ENCODE data around the gene SLC17A9.

Gene SLC17A9
- 15.4 to 22.7 reads per million in 2 donors for total RNA-seq

- DNase-seq, result peak; percentile 55
Measured at GRCh38 chr20:62952373-62952967, at the start of gene SLC17A9. SLC17A9 (plus strand) TSS chr20:62952709; CDS start chr20:62952831, 122 bp downstream.

- DNase-seq, result no peak
Measured at GRCh38 chr20:62902926-62903615, 49.4 kb upstream of the SLC17A9 start.

DNA sequence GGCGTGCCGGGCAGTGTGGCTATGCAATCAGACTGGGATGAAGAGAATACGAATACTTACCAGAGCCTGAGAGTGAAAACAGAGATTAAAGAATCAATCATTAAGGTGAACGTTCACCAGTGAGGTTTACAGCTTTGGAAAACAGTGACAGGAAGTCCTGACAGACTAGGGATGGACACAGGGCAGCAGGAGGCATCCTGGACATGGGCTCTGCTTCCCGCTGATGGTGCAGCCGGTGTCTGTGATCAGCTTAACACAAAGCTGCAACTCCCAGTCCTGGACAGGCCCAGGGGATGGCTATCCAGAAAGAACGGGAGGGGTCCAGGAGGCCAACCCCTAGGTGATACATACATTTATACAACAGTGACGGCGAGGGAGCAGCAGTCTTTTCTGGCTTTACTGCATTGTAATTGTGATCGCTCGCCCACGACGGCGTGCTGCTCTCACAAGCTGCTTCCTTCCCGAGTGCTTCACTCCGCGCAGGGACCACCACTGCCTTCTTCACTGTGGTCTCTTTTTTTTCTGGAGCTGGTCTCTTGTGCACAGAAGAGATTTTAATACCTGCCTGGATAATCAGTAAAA is 46.9 kb upstream of the SLC17A9 start:
- DNase-seq, result no peak

DNA sequence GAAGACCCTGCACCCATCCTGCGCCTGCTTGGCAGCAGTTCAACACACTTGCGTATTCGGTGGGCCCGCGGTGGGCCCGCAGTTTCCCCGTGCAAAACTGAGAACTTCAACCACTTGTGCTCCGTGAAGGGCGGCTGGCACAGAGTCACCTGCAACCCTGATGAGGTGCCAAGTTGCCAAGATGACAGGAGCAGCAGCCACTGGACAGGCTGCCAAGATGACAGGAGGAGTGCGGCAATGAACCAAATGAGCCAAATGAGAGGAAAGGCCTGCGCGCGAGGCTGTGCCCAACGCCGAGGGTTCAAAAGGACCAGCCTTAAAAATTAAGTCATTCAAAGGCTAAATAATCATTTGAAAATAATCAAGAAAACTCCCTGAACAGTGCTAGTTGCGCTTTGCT is 46.3 kb upstream of the SLC17A9 start:
- no peak for DNase-seq

- DNase-seq, result no peak
Measured at GRCh38 chr20:62906647-62907375, 45.7 kb upstream of the SLC17A9 start.

DNA sequence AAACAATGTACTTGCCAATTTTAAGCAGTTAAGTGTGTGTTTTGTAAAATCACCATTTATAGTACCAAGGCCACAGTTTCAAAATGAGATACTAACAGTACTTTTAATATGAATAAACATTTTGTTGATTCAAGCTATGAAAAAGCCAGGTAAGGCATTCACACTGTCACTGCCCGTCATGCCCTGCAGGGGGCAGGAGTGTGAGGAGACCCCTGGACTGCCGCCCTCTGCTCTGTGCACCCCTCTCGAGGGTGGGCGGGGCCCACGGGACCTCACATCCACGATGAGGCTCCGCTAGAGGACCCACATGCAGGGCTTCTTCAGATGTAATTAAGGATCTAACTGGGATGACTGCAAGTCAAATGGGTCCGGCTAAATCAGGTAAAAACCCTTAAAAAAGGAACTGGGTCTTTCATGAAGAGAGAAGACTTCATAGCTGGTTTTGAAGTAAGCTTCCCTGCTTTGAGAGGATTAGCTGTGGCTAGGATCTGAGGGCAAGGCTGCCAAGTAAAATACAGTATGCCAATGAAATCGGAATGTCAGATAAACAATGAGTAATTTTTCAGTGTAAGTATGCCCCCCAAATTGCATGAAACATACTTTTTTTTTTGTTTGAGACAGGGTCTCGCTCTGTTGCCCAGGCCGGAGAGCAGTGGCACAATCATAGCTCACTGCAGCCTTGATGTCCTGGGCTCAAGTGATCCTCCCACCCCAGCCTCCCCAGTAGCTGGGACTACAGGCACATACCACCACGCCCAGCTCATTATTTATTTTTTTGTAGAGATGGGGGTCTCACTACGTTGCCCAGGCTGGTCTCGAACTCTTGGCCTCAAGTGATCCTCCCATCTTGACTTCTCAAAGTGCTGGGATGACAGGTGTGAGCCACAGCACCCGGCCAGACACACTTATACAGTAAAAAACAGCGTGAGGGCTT is 44.9 kb upstream of the SLC17A9 start:
- DNase-seq, result no peak

DNA sequence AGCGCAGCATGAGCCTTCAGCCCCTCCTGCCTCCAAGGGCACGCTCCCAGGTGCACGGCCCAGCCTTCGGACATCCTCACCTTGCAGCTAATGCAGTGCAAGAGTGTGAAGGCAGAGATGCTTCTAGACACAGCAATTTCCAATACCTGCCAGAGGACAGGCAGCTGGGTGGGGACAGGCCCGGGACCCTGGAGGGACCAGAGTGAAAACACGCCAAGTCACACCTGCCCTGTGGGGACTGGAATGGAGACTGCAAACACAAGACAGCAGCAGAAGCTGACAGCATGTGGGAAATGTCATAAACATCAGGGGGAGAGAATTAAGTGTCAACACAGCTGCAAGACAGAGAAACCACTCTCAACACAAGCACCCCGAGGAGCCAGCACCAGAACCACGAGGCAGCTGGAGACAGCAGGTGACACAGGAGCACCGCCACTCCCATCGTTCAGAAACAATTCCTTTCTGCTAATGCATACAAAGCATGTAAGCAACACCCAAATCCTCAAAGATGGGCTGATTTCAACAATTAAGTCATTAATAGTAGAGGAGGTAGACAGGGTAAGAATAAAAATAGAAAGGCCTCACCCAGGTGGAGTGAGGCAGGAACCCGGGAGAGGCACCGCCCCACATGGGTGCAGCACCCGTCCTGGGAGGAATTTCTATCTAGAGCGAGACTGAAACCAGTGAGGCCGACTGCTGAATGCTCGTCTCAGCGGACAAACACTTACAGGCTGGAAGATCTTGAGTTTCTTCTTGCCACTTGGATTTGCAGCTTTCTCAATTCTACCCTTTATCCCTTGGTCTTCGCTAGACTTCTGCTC is 43.3 kb upstream of the SLC17A9 start:
- no peak for DNase-seq

GRCh38 chr20:62910217-62910766 is 42.2 kb upstream of the SLC17A9 start:
- DNase-seq, result no peak

- DNase-seq, result no peak
Measured at GRCh38 chr20:62910777-62911497, 41.6 kb upstream of the SLC17A9 start.

GRCh38 chr20:62911701-62912280 is 40.7 kb upstream of the SLC17A9 start:
- DNase-seq, result no peak

GRCh38 chr20:62913043-62913630 is 39.4 kb upstream of the SLC17A9 start:
- DNase-seq, result no peak

GRCh38 chr20:62914436-62914835 is 38.1 kb upstream of the SLC17A9 start:
- no peak for DNase-seq

DNA sequence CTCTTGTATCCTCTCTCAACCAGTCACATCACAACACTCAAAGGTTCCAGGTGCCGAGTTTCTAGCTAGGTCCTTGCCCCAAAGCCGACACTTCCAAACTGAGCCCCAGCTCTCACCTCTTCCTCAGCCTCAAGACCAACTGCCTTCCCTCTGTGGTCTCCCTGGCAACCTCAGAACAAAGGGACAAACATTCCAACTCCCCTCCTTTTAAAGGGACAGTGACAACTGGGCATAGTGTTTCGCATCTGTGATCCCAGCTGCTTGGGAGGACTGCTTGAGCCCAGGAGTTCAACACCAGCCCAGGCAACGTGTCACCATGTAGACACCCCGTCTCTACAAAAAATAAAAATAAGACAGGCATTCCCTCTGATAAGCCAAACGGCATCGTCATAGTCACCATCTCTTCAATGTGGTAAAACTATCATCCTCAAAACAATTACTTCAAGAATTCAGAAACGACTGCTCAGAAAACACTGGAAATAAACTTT is 37.5 kb upstream of the SLC17A9 start:
- no peak for DNase-seq

DNA sequence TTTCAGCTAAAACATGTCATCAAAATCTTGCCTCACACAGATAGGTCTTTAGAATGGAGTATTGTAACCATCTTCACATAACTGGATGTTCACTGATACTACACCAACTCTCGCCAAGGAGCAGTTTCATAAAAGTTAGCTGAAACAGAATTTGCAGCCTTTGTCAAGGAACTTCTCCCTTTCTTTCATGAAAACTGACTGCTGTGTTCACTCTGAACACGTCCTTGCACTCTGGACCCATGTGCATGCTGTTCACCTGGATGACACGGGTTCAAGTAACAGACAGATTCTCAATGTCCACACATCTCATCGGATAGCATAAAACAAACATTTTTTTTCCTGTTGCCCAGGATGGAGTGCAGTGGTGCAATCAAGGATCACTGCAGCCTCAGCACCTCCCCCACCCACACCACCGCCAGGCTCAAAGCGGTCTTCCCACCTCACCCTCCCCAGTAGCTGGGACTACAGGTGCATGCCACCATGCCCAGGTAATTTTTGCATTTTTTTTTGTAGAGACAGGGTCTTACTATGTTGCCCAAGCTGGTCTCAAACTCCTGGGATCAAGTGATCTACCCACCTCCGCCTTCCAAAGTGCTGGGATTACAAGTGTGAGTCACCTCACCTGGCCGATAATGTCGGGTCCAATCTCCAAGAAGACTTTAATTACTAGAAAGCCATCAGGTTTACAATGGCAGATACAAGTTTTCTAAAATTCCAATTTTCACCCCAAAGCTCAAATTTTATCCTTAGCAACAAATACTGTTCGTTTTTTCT is 35.6 kb upstream of the SLC17A9 start:
- DNase-seq, result no peak

- DNase-seq, result no peak
Measured at GRCh38 chr20:62917720-62918119, 34.8 kb upstream of the SLC17A9 start.

DNA sequence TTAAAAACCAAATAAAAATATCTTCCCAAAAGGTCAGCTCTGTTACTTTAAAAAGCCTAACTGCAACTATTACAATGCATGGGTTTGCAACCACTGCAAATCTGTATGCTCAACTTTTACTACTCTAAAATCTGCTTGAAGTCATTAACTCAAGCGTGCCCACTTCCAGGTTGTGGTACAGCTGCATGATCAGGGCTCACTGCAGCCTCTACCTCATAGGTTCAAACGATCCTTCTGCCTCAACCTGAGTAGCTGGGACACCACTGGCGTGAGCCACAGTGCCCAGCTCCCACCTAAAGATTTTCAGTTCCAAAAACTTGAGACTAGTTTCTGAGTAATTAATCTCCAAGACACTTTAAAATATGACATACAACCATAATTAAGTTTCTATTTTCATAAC is 34.4 kb upstream of the SLC17A9 start:
- no peak for DNase-seq

- no peak for DNase-seq
Measured at GRCh38 chr20:62918831-62919230, 33.7 kb upstream of the SLC17A9 start.

GRCh38 chr20:62920039-62920645 is 32.4 kb upstream of the SLC17A9 start:
- no peak for DNase-seq
